ENCODE data around the gene CBX4. TPM values are rescaled to one million over a fixed set of nuclear protein-coding genes. Genes with fewer than 3 reads are reported as not detected.

The CBX4 gene
- total and polyA plus RNA-seq, 2 of the 13 experiments (the other 11 are each of a cell fraction or from before 2014, with no cell fraction given): 25.8 to 50.8 TPM

DNA sequence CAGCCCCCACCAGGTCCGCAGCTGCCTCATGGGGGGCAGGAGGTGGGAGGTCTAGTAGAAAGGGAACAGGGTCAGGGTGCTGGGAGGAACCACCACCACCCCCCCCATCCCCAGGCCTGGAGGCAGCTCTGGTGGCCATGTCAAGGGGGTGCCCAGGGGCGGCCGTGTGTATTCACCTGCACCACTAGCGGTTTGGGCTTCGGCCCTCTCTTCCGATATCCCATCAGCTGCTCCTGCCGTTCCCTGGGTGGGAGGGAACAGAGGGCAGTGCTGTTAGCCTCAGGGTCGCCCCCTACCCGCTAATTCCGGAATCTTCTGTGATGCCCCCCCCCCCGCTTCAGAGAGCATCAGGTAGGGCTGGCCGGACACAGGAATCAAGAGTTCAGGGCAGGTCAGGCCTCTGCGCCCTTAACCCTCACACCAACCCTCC, 3.8 kb downstream of the CBX4 start (continued):
- TF ChIP-seq, protein P1, sequence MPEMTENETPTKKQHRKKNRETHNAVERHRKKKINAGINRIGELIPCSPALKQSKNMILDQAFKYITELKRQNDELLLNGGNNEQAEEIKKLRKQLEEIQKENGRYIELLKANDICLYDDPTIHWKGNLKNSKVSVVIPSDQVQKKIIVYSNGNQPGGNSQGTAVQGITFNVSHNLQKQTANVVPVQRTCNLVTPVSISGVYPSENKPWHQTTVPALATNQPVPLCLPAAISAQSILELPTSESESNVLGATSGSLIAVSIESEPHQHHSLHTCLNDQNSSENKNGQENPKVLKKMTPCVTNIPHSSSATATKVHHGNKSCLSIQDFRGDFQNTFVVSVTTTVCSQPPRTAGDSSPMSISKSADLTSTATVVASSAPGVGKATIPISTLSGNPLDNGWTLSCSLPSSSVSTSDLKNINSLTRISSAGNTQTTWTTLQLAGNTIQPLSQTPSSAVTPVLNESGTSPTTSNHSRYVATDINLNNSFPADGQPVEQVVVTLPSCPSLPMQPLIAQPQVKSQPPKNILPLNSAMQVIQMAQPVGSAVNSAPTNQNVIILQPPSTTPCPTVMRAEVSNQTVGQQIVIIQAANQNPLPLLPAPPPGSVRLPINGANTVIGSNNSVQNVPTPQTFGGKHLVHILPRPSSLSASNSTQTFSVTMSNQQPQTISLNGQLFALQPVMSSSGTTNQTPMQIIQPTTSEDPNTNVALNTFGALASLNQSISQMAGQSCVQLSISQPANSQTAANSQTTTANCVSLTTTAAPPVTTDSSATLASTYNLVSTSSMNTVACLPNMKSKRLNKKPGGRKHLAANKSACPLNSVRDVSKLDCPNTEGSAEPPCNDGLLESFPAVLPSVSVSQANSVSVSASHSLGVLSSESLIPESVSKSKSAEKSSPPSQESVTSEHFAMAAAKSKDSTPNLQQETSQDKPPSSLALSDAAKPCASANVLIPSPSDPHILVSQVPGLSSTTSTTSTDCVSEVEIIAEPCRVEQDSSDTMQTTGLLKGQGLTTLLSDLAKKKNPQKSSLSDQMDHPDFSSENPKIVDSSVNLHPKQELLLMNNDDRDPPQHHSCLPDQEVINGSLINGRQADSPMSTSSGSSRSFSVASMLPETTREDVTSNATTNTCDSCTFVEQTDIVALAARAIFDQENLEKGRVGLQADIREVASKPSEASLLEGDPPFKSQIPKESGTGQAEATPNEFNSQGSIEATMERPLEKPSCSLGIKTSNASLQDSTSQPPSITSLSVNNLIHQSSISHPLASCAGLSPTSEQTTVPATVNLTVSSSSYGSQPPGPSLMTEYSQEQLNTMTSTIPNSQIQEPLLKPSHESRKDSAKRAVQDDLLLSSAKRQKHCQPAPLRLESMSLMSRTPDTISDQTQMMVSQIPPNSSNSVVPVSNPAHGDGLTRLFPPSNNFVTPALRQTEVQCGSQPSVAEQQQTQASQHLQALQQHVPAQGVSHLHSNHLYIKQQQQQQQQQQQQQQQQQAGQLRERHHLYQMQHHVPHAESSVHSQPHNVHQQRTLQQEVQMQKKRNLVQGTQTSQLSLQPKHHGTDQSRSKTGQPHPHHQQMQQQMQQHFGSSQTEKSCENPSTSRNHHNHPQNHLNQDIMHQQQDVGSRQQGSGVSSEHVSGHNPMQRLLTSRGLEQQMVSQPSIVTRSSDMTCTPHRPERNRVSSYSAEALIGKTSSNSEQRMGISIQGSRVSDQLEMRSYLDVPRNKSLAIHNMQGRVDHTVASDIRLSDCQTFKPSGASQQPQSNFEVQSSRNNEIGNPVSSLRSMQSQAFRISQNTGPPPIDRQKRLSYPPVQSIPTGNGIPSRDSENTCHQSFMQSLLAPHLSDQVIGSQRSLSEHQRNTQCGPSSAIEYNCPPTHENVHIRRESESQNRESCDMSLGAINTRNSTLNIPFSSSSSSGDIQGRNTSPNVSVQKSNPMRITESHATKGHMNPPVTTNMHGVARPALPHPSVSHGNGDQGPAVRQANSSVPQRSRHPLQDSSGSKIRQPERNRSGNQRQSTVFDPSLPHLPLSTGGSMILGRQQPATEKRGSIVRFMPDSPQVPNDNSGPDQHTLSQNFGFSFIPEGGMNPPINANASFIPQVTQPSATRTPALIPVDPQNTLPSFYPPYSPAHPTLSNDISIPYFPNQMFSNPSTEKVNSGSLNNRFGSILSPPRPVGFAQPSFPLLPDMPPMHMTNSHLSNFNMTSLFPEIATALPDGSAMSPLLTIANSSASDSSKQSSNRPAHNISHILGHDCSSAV (CRISPR knock-in tag; IDR thresholded peaks at IDR 0.05; ENCODE audit: borderline replicate concordance): no peak
- TF ChIP-seq KAT7 (CRISPR knock-in tag; IDR thresholded peaks at IDR 0.05; ENCODE audit: borderline replicate concordance) (0 out of 2 replicates have a peak, but pooled peaks have one; percentile 50), CCDC6 (CRISPR knock-in tag; IDR thresholded peaks at IDR 0.05) (no peak), POLR2G (IDR thresholded peaks at IDR 0.05; ENCODE audit: low read depth, low read length) (peak; percentile 37; the same call in 1 of the 2 replicates), BRCA1 (CRISPR knock-in tag; IDR thresholded peaks at IDR 0.05) (no peak), ZNF589 (CRISPR knock-in tag; conservative IDR thresholded peaks at IDR 0.05) (no peak), ZBTB38 (CRISPR knock-in tag; IDR thresholded peaks at IDR 0.05) (peak; percentile 24; the same call in 1 of the 2 replicates), TAF15 (IDR thresholded peaks at IDR 0.05; ENCODE audit: low read depth, low read length, poor library complexity, severe bottlenecking) (peak; percentile 26), TCF12 (IDR thresholded peaks at IDR 0.05) (no peak), TCF12 (CRISPR knock-in tag; IDR thresholded peaks at IDR 0.05) (0 out of 2 replicates have a peak, but pooled peaks have one; percentile 12), MYNN (CRISPR knock-in tag; IDR thresholded peaks at IDR 0.05; ENCODE audit: low read depth) (no peak)
- TF ChIP-seq, protein P2, sequence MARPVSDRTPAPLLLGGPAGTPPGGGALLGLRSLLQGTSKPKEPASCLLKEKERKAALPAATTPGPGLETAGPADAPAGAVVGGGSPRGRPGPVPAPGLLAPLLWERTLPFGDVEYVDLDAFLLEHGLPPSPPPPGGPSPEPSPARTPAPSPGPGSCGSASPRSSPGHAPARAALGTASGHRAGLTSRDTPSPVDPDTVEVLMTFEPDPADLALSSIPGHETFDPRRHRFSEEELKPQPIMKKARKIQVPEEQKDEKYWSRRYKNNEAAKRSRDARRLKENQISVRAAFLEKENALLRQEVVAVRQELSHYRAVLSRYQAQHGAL (CRISPR knock-in tag; IDR thresholded peaks at IDR 0.05; ENCODE audit: not compliant biosample characterization): no peak
- TF ChIP-seq, protein P3, sequence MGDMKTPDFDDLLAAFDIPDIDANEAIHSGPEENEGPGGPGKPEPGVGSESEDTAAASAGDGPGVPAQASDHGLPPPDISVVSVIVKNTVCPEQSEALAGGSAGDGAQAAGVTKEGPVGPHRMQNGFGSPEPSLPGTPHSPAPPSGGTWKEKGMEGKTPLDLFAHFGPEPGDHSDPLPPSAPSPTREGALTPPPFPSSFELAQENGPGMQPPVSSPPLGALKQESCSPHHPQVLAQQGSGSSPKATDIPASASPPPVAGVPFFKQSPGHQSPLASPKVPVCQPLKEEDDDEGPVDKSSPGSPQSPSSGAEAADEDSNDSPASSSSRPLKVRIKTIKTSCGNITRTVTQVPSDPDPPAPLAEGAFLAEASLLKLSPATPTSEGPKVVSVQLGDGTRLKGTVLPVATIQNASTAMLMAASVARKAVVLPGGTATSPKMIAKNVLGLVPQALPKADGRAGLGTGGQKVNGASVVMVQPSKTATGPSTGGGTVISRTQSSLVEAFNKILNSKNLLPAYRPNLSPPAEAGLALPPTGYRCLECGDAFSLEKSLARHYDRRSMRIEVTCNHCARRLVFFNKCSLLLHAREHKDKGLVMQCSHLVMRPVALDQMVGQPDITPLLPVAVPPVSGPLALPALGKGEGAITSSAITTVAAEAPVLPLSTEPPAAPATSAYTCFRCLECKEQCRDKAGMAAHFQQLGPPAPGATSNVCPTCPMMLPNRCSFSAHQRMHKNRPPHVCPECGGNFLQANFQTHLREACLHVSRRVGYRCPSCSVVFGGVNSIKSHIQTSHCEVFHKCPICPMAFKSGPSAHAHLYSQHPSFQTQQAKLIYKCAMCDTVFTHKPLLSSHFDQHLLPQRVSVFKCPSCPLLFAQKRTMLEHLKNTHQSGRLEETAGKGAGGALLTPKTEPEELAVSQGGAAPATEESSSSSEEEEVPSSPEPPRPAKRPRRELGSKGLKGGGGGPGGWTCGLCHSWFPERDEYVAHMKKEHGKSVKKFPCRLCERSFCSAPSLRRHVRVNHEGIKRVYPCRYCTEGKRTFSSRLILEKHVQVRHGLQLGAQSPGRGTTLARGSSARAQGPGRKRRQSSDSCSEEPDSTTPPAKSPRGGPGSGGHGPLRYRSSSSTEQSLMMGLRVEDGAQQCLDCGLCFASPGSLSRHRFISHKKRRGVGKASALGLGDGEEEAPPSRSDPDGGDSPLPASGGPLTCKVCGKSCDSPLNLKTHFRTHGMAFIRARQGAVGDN (CRISPR knock-in tag; IDR thresholded peaks at IDR 0.05): peak; percentile 64; the same call in 1 of the 2 replicates
- TF ChIP-seq, protein P4, sequence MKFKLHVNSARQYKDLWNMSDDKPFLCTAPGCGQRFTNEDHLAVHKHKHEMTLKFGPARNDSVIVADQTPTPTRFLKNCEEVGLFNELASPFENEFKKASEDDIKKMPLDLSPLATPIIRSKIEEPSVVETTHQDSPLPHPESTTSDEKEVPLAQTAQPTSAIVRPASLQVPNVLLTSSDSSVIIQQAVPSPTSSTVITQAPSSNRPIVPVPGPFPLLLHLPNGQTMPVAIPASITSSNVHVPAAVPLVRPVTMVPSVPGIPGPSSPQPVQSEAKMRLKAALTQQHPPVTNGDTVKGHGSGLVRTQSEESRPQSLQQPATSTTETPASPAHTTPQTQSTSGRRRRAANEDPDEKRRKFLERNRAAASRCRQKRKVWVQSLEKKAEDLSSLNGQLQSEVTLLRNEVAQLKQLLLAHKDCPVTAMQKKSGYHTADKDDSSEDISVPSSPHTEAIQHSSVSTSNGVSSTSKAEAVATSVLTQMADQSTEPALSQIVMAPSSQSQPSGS (CRISPR knock-in tag; IDR thresholded peaks at IDR 0.05): no peak
